Stimulated activated CD4-positive, alpha-beta T cell treated with anti-CD3 and anti-CD28 coated beads, TNF-alpha, amount 100 ng/mL, for 48 hours (primary cell): ENCODE measurements around the gene CARD19.
A peak's percentile ranks its signal among the peaks of the same experiment; 100 is the strongest.
"Not testable (repeated sequence)": the region's sequence is repeated elsewhere in the genome, so short reads cannot be mapped to it uniquely, and the experiment has no call there.

Experiments used
- DNase-seq, 3 donors: peaks; one replicate each; pipeline ENCODE4 v3.0.0-alpha.2; 2020; ENCODE audit warnings: low read depth in 3 of 3

CARD19 gene

DNA sequence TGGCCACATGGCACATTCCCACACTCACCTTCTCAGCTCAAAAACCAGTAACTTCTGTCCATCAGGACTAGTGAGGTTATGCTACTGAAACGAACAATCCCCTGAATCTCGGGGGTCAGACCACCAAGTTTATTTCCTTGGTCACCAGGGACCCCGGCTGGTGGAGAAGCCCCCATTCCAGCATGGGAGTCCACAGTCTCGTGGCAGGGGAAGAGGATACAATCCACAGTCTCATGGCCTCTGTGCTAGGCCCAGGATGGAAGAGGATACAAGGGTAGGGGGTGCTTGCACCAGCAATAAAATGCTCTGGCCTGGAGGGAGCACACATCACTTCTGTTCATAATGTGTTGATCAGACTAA, 7.4 kb upstream of the CARD19 start:
- DNase-seq, result no peak

DNA sequence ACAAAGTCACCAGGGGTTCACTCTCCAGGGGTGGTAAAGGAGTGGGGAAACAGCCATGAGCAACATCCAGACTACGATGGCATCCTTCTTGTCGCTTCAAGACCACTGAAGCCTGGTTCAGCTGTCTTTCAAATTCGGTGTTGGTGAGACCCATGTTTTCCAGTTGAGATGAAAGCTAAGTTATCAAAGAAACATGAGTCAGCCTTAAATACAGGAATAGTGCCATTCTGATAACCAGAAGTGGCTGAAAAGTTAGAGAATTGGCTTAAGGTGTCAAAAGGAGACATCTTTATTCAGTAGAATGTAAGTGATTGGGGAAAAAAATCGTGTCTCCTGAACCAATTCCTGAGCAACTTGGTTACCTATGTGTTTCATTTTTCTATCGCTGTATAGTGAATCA, 7.0 kb upstream of the CARD19 start:
- no peak for DNase-seq

DNA sequence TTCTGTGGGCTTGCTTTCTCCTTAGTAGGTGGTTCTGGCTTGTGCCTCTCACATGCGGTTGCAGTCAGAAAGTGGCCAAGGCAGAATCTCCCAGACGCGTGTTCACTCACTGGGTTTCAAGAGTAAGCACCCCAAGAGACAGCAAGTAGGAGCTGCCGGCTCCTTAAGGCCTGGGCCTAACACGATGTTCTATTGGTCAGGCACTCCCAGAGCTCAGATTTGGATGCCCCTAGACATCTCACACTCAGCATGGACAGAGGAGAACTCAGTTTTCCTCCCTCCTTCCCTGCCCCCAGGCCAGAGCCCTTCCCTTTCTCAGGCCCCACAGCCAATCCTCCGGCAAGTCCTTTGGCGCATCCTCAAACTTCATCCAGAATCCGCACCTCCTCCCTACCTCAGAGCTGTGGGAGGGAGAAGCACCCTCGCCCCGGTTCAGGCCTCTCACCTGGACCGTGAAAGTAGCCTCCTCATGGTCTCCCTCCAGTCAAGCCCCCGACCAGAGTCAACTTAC, 6.5 kb upstream of the CARD19 start:
- no peak for DNase-seq

- no peak for DNase-seq
These were observed 5.8 kb upstream of the CARD19 start for GRCh38 chr9:93090091-93090655.

DNA sequence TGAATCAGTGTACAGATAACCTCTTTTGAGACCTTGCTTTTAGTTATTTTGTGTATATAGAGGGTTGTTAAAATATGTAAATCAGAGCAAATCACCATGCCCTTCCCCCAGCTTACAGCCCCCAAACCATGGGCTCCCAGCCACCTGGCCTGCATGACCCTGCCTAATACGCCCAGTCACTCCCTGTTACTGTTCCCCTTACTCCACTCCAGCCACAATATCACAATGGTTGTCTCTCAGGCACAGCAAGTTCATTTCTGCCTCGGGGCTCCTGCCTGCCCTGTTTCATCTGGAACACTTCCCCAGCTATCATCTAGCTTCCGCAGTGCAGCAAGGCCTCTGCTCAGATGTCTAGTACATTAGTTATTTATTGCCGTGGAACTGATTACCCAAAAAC, 5.0 kb upstream of the CARD19 start:
- no peak for DNase-seq

DNA sequence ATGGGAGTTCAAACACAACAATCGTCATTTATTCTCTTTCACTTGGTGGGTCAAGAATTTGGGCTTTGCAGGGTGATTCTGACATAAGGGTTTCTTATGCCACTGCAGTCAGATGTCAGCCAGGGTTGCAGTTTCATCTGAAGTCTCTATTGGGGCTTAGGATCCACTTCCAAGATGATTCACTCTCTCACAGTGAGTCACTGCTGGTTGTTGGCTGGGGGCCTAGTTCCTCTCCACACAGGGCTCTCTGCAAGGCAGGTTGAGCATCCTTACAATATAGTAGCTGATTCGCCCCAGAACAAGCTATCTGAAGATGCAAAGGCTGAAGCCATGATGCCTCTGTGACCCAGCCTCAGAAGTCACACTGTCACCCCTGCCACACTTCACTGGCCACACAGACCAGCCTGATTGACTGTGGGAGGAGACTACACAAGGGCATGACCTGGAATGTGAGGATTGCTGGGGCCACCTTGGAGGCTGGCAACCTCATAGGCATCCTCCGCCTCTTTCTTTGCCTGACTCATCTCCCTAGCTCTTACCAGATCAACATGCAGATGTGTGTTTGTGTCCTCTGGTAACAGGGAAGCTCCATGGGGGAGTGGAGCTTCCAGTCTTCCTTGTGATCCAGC, 4.5 kb upstream of the CARD19 start:
- DNase-seq, result peak; percentile 49 to 78 (median 67)

GRCh38 chr9:93092251-93092991, 3.6 kb upstream of the CARD19 start:
- no peak for DNase-seq

DNA sequence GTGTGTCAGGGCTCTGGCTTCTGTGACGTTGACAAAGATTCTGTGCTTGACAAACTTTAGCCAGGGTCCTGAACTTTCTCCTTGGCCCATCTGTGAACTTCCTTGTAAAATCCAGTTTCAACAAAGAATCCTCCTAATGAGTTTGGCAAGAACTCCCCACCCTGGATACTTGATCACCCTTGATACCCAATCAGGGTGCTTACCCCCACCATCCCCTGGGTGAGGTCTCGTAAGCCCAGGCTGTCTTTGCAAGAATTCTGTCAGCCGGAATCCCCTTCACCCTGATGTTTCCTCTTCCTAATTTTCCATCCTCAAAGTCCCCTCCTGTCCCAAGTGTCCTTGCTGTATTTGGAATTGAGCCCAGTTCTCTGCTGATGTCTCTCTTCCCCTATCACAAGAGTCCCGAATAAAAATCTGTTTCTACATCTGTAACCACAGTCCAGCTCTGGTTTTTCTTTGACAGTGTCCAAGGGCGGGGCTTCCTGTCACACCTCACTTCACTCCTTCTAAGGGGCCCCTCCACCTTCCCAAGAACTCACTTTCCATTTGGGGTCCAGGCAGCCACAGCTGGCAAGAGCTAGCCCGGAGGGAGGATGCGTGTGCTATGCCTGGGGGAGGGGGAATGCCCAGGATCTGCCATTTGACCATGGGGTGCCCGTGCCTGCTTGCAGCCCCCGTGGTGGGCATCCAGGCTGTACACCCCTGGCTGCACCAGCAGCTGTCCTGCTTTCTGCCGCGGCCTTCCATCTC, 2.7 kb upstream of the CARD19 start:
- no peak for DNase-seq

- DNase-seq, result no peak
These were observed 1.9 kb upstream of the CARD19 start for GRCh38 chr9:93093877-93094657.

DNA sequence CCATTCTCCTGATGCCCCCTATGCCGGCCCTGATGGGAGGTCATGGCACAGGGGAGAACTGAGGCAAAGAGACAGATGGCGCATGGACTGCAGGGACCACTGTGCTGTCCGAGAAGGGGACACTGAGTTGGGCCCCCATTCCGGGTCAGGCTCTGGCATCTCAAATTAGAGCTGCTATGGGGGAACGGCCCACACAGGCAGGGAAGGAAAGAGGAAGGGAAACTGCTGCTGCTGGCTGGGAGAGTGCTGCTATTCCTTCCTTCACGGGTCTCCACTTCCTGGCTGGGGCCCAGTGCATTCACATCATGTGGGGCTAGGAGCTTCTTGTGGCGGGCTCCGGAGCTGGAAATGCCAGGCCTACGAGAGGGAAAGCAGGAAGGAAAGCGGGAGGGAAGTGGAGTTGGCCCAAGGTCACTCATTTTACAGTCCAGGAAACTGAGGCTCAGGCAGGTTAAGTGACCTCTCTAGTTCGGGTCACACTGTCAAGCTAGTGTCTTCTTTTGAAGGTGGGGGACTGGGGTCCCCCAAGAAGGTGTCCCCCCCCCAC, 1.3 kb upstream of the CARD19 start:
- DNase-seq, result no peak

DNA sequence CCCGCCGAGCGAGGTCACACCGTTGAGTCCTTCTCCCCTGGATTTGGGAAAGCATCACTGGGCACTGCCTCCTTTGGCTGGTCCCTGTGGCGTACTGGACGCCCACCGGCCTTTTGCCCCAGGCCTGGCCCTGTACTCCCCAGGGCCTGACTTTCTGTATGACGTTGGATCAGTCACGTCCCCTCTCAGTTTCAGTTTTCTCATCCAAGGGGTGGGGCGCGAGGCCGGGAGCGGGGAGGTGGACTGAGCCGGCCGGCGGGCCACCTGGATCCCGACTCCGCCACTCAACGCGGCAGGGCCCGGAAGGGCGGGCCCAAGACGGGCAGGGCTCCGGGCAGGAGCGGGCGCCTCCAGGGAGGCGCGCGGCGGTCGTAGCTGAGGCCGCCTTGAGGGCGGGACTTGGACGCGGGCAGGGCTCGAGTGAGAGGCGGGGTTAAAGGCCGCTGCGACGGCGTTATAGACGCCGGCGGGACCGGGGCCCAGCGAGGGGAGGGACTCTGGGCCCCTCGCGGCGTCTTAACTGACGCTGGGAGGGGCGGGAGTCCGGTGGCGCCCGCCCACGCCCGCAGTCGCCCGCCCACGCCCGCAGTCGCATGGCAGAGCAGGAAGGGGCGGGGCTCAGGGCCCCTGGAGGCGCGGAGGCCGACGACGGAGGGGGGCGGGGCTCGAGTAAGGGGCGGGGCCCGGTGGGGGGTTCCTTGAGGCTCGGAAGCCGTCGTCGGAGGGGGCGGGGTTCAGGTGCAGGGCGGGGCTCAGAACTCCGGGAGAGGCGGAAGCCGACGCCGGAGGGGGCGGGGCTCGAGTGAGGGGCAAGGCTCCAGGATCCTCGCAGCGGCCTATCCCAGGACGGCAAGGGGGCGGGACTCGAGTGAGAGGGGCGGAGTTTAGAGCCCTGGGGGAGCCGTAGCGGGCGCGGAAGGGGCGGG, 549 bp upstream of the CARD19 start:
- peak; percentile 100 for DNase-seq

DNA sequence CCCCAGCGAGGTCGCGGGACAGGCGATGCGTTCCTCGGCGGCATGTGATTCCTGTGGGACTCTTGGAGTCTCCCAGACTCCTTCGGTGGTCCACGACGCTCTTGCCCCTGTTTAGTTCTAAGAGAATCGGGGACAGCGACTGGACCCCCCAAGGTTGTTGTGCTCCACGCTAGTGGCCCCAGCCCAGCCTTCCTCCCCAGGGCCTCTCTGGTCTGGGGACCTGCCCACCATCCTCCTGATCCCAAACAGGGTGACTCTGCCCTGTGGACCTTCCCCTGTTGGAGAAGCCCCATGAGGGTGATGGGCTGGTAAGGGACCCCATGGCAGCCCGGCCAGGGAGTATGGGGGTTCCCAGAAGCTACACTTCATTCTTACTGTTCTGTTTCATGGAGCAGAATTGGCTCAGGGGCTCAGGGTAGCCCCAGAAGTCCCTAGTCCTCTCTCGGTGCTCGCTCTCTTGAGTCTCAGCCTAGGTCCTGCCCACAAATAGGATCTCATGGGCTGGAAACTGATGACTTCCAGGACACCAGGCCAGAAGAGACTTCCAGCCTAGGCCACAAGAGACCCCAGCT, 880 bp downstream of the CARD19 start:
- DNase-seq, result no peak

DNA sequence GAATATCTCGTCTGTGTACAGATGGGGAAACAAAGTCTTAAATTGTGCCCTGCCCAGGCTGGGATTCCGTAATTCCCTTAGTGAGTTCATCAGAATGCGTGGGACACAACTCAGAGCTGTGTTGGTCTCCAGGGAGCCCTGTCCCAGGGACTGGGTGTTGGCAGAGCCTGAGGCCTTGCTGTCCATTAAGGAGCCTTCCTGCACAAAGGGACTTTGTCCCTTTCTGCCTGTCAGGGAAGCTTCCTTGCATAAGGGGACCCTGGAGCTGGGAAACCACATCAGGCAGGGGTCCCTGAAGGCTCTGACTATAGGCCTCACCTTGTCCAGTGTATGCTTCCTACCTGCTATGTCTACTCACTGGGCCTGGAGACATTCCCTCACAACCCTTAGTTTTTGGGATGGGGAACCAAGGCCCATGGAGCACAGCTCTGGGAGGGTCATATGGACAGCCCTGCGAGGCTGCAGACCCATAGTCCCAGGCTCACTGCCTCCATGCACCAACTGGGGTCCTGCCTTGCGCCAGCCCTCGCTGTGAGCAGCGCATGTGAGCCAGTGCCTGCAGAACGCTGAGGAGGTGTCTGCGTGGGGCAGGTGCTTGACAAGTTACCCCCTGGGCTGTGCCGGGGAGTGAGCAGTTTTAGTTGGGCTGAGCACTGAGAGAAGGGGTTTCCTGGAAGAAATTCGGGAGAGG, 1.6 kb downstream of the CARD19 start:
- DNase-seq, result no peak

DNA sequence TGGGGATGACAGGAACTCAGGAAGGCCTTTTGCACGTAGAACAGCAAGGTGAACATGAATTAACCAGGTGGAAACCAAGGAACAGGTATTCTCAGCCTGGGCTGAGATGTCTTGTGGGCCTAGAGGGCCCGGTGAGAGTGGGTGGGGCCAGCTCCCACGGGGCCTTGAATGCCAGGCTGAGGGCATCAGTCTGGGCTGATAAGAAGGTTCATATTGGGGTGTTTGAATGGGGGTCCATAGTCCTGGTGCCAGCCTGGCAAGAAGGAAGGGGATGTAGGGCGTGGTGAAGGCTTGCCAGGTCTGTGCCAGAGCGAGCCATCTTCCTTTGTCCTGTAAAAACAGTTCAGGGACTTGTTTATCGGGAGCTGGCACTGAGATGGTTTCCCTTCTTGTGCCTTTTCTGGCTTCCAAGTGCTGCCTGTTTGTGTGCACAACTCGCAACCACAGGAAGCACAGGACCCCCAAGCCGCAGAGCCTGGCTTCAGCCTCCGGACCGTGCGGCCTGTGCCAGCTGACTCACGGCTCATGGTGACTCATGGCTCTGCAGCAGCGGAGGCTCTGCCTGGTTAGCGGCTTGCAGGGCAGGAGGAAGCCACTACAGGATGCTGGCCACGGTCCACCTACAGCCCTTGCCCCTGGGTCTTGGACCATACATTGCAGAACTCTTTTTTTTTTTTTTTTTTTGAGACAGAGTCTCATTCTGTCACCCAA, 2.4 kb downstream of the CARD19 start:
- peak in 1 of 3 donors; percentile 56 for DNase-seq

GRCh38 chr9:93099551-93100275, 3.7 kb downstream of the CARD19 start:
- no peak for DNase-seq

DNA sequence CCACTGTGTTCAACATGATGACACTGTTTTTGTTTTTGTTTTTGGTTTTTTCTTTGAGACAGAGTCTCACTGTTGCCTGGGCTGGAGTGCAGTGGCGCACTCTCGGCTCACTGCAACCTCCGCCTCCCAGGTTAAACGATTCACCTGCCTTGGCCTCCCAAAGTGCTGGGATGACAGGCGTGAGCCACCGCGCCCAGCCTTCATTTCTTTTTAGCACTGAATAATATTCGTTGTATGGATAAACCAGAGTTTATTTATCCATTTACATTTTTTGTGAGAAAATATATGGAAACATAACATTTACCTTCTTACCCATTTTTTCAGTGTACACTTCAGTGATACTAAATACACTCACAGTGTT, 4.2 kb downstream of the CARD19 start:
- no peak for DNase-seq

DNA sequence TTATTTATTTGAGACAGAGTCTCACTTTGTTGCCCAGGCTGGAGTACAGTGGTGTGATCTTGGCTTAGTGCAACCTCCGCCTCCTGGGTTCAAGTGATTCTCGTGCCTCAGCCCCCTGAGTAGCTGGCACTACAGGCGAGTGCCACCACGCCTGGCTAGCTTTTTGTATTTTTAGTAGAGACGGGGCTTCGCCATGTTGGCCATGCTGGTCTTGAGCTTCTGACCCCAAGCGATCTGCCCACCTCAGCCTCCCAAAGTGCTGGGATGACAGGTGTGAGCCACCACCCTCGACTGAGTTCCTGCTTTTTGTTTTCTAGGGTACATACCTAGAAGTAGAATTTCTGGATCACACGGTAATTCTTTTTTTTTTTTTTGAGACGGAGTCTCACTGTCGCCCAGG, 5.1 kb downstream of the CARD19 start:
- DNase-seq, result not testable (repeated sequence)

- DNase-seq, result no peak
These were observed 9.6 kb downstream of the CARD19 start for GRCh38 chr9:93105620-93106019.
